GM23338 (cell line): Measurements from ENCODE around the gene AATF. TPM values are rescaled to one million over a fixed set of nuclear protein-coding genes. Genes with fewer than 3 reads are reported as not detected.

ENCODE experiments used
- ATAC-seq: fragments of 200-7000 bp; cut with Tn5 transposase; 3 replicates; pipeline ENCODE4 v1.9.1; 2020
- DNase-seq: peaks from one replicate; pipeline ENCODE4 v3.0.0-alpha.2; 2015; ENCODE audit warnings: low spot score
- H2AFZ ChIP-seq: fragments of 200-600 bp; sonication (generic); 2 replicates; pipeline ENCODE4 v1.8.0; 2016; ENCODE audit warnings: antibody characterized with exemption, mild to moderate bottlenecking, moderate library complexity
- H3F3A ChIP-seq: fragments of 200-600 bp; sonication (generic); replicated peaks from 2 replicates; pipeline ENCODE4 v1.8.0; 2017; ENCODE audit warnings: antibody characterized with exemption, mixed run types, low read depth
- H3K27ac ChIP-seq: fragments of 200-600 bp; sonication (generic); 2 replicates; pipeline ENCODE4 v1.6.1; 2016; ENCODE audit warnings: low read depth
- H3K27me3 ChIP-seq: fragments of 200-600 bp; sonication (generic); 2 replicates; pipeline ENCODE4 v1.8.0; 2016; ENCODE audit warnings: mild to moderate bottlenecking, mixed run types, moderate library complexity; ENCODE audit not compliant: insufficient read depth
- H3K36me3 ChIP-seq: fragments of 200-600 bp; sonication (generic); 2 replicates; pipeline ENCODE4 v1.8.0; 2016; ENCODE audit warnings: mild to moderate bottlenecking; ENCODE audit not compliant: insufficient read depth
- H3K4me1 ChIP-seq: fragments of 200-600 bp; sonication (generic); 2 replicates; pipeline ENCODE4 v1.8.0; 2016; ENCODE audit warnings: mild to moderate bottlenecking, moderate library complexity; ENCODE audit not compliant: insufficient read depth
- H3K4me2 ChIP-seq: fragments of 200-600 bp; sonication (generic); 2 replicates; pipeline ENCODE4 v1.7.1; 2017; ENCODE audit warnings: mixed run types
- H3K4me3 ChIP-seq: fragments of 200-600 bp; sonication (generic); 2 replicates; pipeline ENCODE4 v1.6.1; 2016; ENCODE audit warnings: mixed run types
- H3K79me2 ChIP-seq: fragments of 200-600 bp; sonication (generic); replicated peaks from 2 replicates; pipeline ENCODE4 v1.8.0; 2017; ENCODE audit warnings: mild to moderate bottlenecking; ENCODE audit not compliant: insufficient read depth
- H3K9me2 ChIP-seq: fragments of 200-600 bp; sonication (generic); 2 replicates; pipeline ENCODE4 v1.8.0; 2017; ENCODE audit not compliant: insufficient read depth
- H4K20me1 ChIP-seq: fragments of 200-600 bp; sonication (generic); replicated peaks from 2 replicates; pipeline ENCODE4 v1.8.0; 2017; ENCODE audit warnings: mild to moderate bottlenecking; ENCODE audit not compliant: insufficient read depth
- H3K27ac Mint-ChIP-seq: 2 replicates; pipeline ENCODE4 v1.8.0; 2020; ENCODE audit warnings: inconsistent platforms, mild to moderate bottlenecking, moderate library complexity, mixed read lengths
- H3K27me3 Mint-ChIP-seq: 3 replicates; pipeline ENCODE4 v1.8.0; 2022; ENCODE audit warnings: low read depth, mild to moderate bottlenecking, moderate library complexity, mixed read lengths, inconsistent platforms; ENCODE audit not compliant: insufficient read depth, poor library complexity
- H3K36me3 Mint-ChIP-seq: 3 replicates; pipeline ENCODE4 v1.8.0; 2021; ENCODE audit warnings: low read depth, mild to moderate bottlenecking, inconsistent platforms, moderate library complexity, mixed read lengths
- H3K4me1 Mint-ChIP-seq: 3 replicates; pipeline ENCODE4 v1.8.0; 2020; ENCODE audit warnings: mild to moderate bottlenecking, inconsistent platforms, mixed read lengths
- H3K4me3 Mint-ChIP-seq: 3 replicates; pipeline ENCODE4 v1.8.0; 2021; ENCODE audit warnings: moderate library complexity, mild to moderate bottlenecking, inconsistent platforms, mixed read lengths
- H3K9me3 Mint-ChIP-seq: 3 replicates; pipeline ENCODE4 v1.8.0; 2020; ENCODE audit warnings: moderate library complexity, mild to moderate bottlenecking, inconsistent platforms, mixed read lengths
- CREB1 ChIP-seq: fragments of 250-450 bp; sonication (Bioruptor Pico); IDR thresholded peaks from 2 replicates; pipeline ENCODE4 v1.5.0; 2020; ENCODE audit warnings: low read depth, mild to moderate bottlenecking, moderate library complexity
- CTCF ChIP-seq, 2 experiments: fragments of 200-600 bp in 1 of 2; sonication (generic) in 1 of 2; conservative IDR thresholded peaks; 2 replicates each; pipeline versions ENCODE4 v1.5.1 to v1.6.1; 2016 to 2017; ENCODE audit warnings: antibody characterized with exemption in 2 of 2, low read depth in 2 of 2, mild to moderate bottlenecking in 2 of 2, moderate library complexity in 1 of 2
- ETS1 ChIP-seq: IDR thresholded peaks from 2 replicates; pipeline ENCODE4 v1.6.1; 2016; ENCODE audit warnings: antibody characterized with exemption
- EZH2 ChIP-seq: fragments of 200-600 bp; sonication (generic); IDR thresholded peaks from one replicate; pipeline ENCODE4 v1.8.0; 2017; ENCODE audit warnings: antibody characterized with exemption, mild to moderate bottlenecking, low read depth; ENCODE audit not compliant: unreplicated experiment
- EZH2phosphoT487 ChIP-seq: fragments of 200-600 bp; sonication (generic); IDR thresholded peaks from one replicate; pipeline ENCODE4 v1.8.1; 2018; ENCODE audit warnings: antibody characterized with exemption; ENCODE audit not compliant: unreplicated experiment
- JUNB ChIP-seq: IDR thresholded peaks from one replicate; pipeline ENCODE4 v1.6.1; 2016; ENCODE audit warnings: antibody characterized with exemption; ENCODE audit not compliant: unreplicated experiment
- NANOG ChIP-seq: IDR thresholded peaks from 2 replicates; pipeline ENCODE4 v1.6.1; 2016; ENCODE audit warnings: antibody characterized with exemption, borderline replicate concordance
- POLR2AphosphoS5 ChIP-seq: IDR thresholded peaks from 2 replicates; pipeline ENCODE4 v1.6.1; 2016; ENCODE audit warnings: antibody characterized with exemption, low read depth
- REST ChIP-seq: IDR thresholded peaks from one replicate; pipeline ENCODE4 v1.6.1; 2018; ENCODE audit warnings: antibody characterized with exemption; ENCODE audit not compliant: unreplicated experiment
- STAT1 ChIP-seq: IDR thresholded peaks from one replicate; pipeline ENCODE4 v1.6.1; 2016; ENCODE audit warnings: antibody characterized with exemption; ENCODE audit not compliant: unreplicated experiment
- ZNF114 ChIP-seq: fragments of 250-450 bp; sonication (Bioruptor Pico); IDR thresholded peaks from 2 replicates; pipeline ENCODE4 v1.5.0; 2020; ENCODE audit warnings: mild to moderate bottlenecking, moderate library complexity
- ZNF331 ChIP-seq: fragments of 250-450 bp; sonication (Bioruptor Pico); IDR thresholded peaks from 2 replicates; pipeline ENCODE4 v1.5.0; 2020; ENCODE audit warnings: low read depth, mild to moderate bottlenecking, moderate library complexity
- ZNF462 ChIP-seq: fragments of 250-450 bp; sonication (Bioruptor Pico); IDR thresholded peaks from 2 replicates; pipeline ENCODE4 v1.5.0; 2020; ENCODE audit warnings: mild to moderate bottlenecking, moderate library complexity
- polyA plus RNA-seq: library from polyadenylated mRNA; unstranded; fragments of >200 nt; fragmentation: Nextera tagmentation; extraction: Ambion mirVana; gene quantifications from 2 replicates; pipeline ENCODE4 v1.2.1, GENCODE V29; 2016
- total RNA-seq: library from RNA; depleted of rRNA; stranded (reverse); fragments of >200 nt; shearing (Covaris generic); gene quantifications from 2 replicates; pipeline ENCODE4 v1.2.3, GENCODE V29; 2014

AATF gene
- total and polyA plus RNA-seq, 2 experiments from 2014 or later = 40.2 to 71.2 TPM

- no peak for TF ChIP-seq ZNF462 (CRISPR knock-in tag)
- no peak for TF ChIP-seq EZH2phosphoT487
- no peak for TF ChIP-seq POLR2AphosphoS5
- TF ChIP-seq ZNF114 (CRISPR knock-in tag) = no peak
- TF ChIP-seq CTCF (conservative IDR thresholded peaks at IDR 0.05; ENCODE audit: low read depth in 2 of 2) = no peak
- no peak for TF ChIP-seq CREB1
- no peak for TF ChIP-seq NANOG
Measured at GRCh38 chr17:37039269-37039668, 90.5 kb downstream of the AATF start (continued).

GRCh38 chr17:37041932-37042331 lies 93.2 kb downstream of the AATF start:
- Histone ChIP-seq H3K36me3 (0 out of 2 replicates have a peak, but pooled peaks cover 2% of the 10 kb centered on the region), H3K79me2 (no peaks in the 10 kb centered on the region), H3K4me1 (peaks cover 38% of the 10 kb centered on the region), H3K4me2 (no peak overlapping the region), H3K4me3 (no peak overlapping the region), H4K20me1 (peaks cover 2% of the 10 kb centered on the region; the same call in 1 of the 2 replicates), H3K27ac (no peak overlapping the region), H3K27me3 (no peaks in the 10 kb centered on the region), H3F3A (0 out of 2 replicates have a peak, but pooled peaks cover 8% of the 10 kb centered on the region), H3K9me2 (no peaks in the 10 kb centered on the region), H2AFZ (no peak overlapping the region)
- TF ChIP-seq STAT1 = no peak
- no peak for TF ChIP-seq REST
- TF ChIP-seq POLR2AphosphoS5 = no peak
- no peak for TF ChIP-seq ETS1
- TF ChIP-seq EZH2 = no peak
- no peak for TF ChIP-seq JUNB
- TF ChIP-seq EZH2phosphoT487 = no peak
- TF ChIP-seq NANOG = no peak
- TF ChIP-seq ZNF331 = no peak
- peaks cover 34% of the 10 kb centered on the region for H3K4me1 Mint-ChIP-seq
- H3K27me3 Mint-ChIP-seq = peaks cover 12% of the 10 kb centered on the region
- H3K4me3 Mint-ChIP-seq = no peak overlapping the region
- no peak overlapping the region for H3K27ac Mint-ChIP-seq
- ATAC-seq = no peak
- no peaks in the 10 kb centered on the region for H3K9me3 Mint-ChIP-seq
- peaks cover 3% of the 10 kb centered on the region; the same call in 2 of the 3 replicates for H3K36me3 Mint-ChIP-seq
- no peak for DNase-seq
